AG09309 (cell line): Measurements from ENCODE around the gene FNDC10.
"Not testable (repeated sequence)": the region's sequence is repeated elsewhere in the genome, so short reads cannot be mapped to it uniquely, and the experiment has no call there.

Experiments used
- DNase-seq: peaks from one replicate; pipeline ENCODE4 v3.0.0-alpha.2; 2010; ENCODE audit warnings: low read depth
- H3K4me3 ChIP-seq: 2 replicates; pipeline ENCODE4 v1.5.1; 2011; ENCODE audit warnings: mild to moderate bottlenecking, low read depth, low read length, moderate library complexity; ENCODE audit not compliant: control insufficient read depth
- TF ChIP-seq, protein P1 (sequence below): IDR thresholded peaks from 2 replicates; pipeline ENCODE4 v1.5.1; 2011; ENCODE audit warnings: mild to moderate bottlenecking, low read depth, low read length, inconsistent platforms; ENCODE audit not compliant: insufficient read depth, control insufficient read depth; ENCODE audit errors: missing control alignments

The FNDC10 gene

GRCh38 chr1:1560178-1560577 is 39.8 kb downstream of the FNDC10 start:
- TF ChIP-seq, protein P1, sequence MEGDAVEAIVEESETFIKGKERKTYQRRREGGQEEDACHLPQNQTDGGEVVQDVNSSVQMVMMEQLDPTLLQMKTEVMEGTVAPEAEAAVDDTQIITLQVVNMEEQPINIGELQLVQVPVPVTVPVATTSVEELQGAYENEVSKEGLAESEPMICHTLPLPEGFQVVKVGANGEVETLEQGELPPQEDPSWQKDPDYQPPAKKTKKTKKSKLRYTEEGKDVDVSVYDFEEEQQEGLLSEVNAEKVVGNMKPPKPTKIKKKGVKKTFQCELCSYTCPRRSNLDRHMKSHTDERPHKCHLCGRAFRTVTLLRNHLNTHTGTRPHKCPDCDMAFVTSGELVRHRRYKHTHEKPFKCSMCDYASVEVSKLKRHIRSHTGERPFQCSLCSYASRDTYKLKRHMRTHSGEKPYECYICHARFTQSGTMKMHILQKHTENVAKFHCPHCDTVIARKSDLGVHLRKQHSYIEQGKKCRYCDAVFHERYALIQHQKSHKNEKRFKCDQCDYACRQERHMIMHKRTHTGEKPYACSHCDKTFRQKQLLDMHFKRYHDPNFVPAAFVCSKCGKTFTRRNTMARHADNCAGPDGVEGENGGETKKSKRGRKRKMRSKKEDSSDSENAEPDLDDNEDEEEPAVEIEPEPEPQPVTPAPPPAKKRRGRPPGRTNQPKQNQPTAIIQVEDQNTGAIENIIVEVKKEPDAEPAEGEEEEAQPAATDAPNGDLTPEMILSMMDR = no peak
- DNase-seq = no peak
- H3K4me3 ChIP-seq = no peak overlapping the region

DNA sequence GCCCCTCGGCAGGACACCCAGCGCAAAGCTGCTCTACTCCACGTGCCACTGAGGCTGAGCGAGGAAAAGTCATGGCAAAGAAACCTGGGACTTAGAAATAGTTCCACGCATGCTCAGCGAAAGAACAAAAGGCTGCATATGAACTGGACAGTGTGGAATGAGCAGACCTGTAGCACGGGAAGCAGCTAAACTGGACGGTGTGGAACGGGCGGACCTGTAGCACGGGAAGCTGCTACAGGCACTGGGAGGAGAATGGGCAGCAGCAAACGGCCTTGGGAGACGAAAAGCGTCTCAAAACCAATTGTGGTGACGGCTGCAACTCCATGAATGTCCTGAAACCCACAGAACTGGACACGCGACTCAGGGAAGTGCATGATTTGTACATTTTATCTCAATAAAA is 40.9 kb downstream of the FNDC10 start:
- no peak overlapping the region for H3K4me3 ChIP-seq
- DNase-seq = no peak
- TF ChIP-seq, protein P1 = no peak

DNA sequence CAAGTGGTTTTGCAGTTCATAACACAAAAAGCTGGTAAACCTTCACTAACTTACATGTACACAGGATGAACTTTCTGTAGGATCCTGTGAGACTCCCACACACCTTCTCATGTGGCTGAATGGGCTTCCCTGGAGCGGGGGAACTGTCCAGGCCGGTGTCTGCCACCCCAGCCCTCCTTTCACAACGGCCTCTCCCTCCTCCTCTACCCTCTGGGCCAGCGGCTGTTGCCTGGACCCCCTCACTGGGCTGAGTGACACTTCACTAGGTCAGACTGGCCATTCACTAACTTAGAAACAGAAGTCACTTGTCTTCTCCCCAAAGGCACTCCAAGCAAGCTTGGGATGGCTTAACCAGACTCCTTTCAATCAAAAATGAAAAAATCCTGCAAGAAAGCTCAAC is 41.3 kb downstream of the FNDC10 start:
- no peak for DNase-seq
- no peak overlapping the region for H3K4me3 ChIP-seq
- TF ChIP-seq, protein P1 = no peak

- DNase-seq, H3K4me3 ChIP-seq: not testable (repeated sequence)
Measured at GRCh38 chr1:1557688-1558087, 42.2 kb downstream of the FNDC10 start.

DNA sequence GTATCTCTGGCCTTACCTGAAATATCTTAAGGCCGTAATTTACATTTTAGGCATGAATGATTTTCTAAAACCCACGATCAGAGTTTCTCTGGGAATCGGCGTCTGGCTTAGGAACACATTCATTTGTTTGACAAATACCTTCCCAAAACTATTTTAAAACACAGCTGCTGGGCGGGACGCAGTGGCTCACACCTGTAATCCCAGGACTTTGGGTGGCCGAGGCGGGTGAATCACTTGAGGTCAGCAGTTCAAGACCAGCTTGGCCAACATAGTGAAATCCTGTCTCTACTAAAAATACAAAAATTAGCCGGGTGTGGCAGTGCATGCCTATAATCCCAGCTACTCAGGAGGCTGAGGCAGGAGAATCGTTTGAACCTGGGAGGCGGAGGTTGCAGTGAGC is 43.0 kb downstream of the FNDC10 start:
- H3K4me3 ChIP-seq, DNase-seq: not testable (repeated sequence)

GRCh38 chr1:1556505-1556904 is 43.4 kb downstream of the FNDC10 start:
- TF ChIP-seq, protein P1 = no peak
- no peak overlapping the region for H3K4me3 ChIP-seq
- DNase-seq = no peak

DNA sequence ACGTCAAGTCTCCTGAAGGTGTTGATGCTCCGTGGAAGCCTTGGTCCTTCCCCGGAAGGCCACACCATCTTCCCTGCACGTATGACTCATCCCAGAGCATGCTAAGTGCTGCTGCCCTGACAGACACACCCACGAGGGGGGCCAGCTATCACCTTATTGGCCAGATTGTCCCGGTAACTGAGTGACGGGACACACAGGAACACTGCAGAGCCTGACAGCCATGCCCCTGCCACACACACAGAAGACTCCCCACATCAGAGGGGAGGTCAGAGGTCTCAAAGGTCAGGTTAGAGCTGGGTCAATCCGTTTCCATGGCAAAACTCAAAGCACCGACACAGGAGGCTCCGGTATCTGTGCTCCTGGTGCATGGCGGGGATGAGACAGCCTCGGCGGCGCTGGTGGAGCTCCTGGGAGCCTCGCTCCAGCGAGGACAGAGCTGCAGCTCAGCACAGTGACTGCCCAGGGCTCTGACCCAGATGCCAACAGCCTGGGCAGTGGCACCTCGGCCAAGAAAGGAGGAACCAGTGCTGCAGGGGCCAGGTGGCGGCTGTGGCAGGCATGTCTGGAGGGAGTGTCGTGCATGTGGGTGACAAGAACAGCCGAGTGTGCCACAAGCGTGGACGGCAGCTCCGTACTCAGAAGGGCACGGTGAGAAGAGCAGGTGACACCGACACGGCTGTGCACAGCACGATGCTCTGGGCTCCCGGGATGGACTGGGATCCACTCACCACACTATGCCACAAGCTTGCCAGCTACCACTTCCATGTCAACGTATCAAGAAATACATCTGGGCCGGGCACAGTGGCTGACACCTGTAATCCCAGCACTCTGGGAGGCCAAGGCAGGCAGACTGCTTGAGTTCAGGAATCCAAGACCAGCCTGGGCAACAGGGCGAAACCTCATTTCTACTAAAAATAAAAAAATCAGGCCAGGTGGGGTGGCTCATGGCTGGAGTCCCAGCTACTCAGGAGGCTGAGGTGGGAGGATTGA is 44.7 kb downstream of the FNDC10 start:
- no peak for DNase-seq
- no peak overlapping the region for H3K4me3 ChIP-seq
- TF ChIP-seq, protein P1 = no peak
